ENCODE data around the gene FITM1. TPM values are rescaled to one million over a fixed set of nuclear protein-coding genes. Genes with fewer than 3 reads are reported as not detected.

The FITM1 gene
- polyA plus RNA-seq, 1 of the 3 experiments (the other 2 are of a cell fraction), result 0.12 TPM

DNA sequence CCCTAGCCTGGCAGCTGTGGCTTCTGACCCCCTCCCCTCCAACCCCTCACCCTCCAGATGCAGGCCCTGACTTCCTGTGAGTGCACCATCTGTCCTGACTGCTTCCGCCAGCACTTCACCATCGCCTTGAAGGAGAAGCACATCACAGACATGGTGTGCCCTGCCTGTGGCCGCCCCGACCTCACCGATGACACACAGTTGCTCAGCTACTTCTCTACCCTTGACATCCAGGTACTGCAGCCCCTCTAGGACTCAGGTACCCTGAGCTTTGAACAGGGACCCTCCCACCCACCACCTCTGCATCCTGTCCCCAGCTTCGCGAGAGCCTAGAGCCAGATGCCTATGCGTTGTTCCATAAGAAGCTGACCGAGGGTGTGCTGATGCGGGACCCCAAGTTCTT lies 24.6 kb downstream of the FITM1 start:
- Histone ChIP-seq H3F3A (replicated peaks; ENCODE audit: insufficient read depth) (peaks cover 11% of the 10 kb centered on the region), H3K4me1 (ENCODE audit: control insufficient read depth in 1 of 2, insufficient read depth in 2 of 2, low read depth in 1 of 2, low read length in 1 of 2) (peaks cover 0 to under 1% of the 10 kb centered on the region in 2 experiments; a peak in 1 of 4 replicates), H3K27me3 (ENCODE audit: insufficient read depth) (no peaks in the 10 kb centered on the region), H3K79me2 (ENCODE audit: insufficient read depth) (peaks cover under 1% of the 10 kb centered on the region; the same call in 1 of the 2 replicates), H3K9me2 (no peaks in the 10 kb centered on the region), H4K20me1 (ENCODE audit: insufficient read depth) (0 out of 2 replicates have a peak, but pooled peaks cover 2% of the 10 kb centered on the region), H3K9ac (no peak overlapping the region), H3K36me3 (replicated peaks in 1 of 2; ENCODE audit: control insufficient read depth in 1 of 2, insufficient read depth in 2 of 2, low read length in 1 of 2) (peaks cover 45 to 59% of the 10 kb centered on the region in 2 experiments), H3K27ac (ENCODE audit: low read depth in 2 of 2, low read length in 1 of 2) (no peak overlapping the region; a peak in 1 of 4 replicates), H3K9me3 (no peaks in the 10 kb centered on the region), H3K4me3 (ENCODE audit: low read depth in 2 of 2, low read length in 1 of 2) (no peak overlapping the region), H2AFZ (ENCODE audit: low read depth) (no peak overlapping the region), H3K4me2 (no peak overlapping the region)
- DNase-seq, result no peak
- TF ChIP-seq, protein P1, sequence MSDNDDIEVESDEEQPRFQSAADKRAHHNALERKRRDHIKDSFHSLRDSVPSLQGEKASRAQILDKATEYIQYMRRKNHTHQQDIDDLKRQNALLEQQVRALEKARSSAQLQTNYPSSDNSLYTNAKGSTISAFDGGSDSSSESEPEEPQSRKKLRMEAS (IDR thresholded peaks at IDR 0.05; ENCODE audit: low read depth), result no peak
- TF ChIP-seq GATA2 (CRISPR knock-in tag; IDR thresholded peaks at IDR 0.05), result no peak
- TF ChIP-seq RFX5 (IDR thresholded peaks at IDR 0.05; ENCODE audit: low read length), result no peak
- TF ChIP-seq MEF2A (IDR thresholded peaks at IDR 0.05; ENCODE audit: borderline replicate concordance, low read depth), result no peak
- TF ChIP-seq, protein P2, sequence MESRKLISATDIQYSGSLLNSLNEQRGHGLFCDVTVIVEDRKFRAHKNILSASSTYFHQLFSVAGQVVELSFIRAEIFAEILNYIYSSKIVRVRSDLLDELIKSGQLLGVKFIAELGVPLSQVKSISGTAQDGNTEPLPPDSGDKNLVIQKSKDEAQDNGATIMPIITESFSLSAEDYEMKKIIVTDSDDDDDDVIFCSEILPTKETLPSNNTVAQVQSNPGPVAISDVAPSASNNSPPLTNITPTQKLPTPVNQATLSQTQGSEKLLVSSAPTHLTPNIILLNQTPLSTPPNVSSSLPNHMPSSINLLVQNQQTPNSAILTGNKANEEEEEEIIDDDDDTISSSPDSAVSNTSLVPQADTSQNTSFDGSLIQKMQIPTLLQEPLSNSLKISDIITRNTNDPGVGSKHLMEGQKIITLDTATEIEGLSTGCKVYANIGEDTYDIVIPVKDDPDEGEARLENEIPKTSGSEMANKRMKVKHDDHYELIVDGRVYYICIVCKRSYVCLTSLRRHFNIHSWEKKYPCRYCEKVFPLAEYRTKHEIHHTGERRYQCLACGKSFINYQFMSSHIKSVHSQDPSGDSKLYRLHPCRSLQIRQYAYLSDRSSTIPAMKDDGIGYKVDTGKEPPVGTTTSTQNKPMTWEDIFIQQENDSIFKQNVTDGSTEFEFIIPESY (IDR thresholded peaks at IDR 0.05; ENCODE audit: borderline replicate concordance, low read depth), result no peak
- TF ChIP-seq, protein P3, sequence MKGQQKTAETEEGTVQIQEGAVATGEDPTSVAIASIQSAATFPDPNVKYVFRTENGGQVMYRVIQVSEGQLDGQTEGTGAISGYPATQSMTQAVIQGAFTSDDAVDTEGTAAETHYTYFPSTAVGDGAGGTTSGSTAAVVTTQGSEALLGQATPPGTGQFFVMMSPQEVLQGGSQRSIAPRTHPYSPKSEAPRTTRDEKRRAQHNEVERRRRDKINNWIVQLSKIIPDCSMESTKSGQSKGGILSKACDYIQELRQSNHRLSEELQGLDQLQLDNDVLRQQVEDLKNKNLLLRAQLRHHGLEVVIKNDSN (IDR thresholded peaks at IDR 0.05; ENCODE audit: borderline replicate concordance, low read depth), result no peak
- TF ChIP-seq POLR2AphosphoS5 (IDR thresholded peaks at IDR 0.05; ENCODE audit: low read depth, low read length), result no peak
- no peak for TF ChIP-seq SIN3A (IDR thresholded peaks at IDR 0.05; ENCODE audit: borderline replicate concordance, low read depth, low read length)
- WGBS (ENCODE audit: low lambda C conversion rate), result 97% methylated on average over 10 of the region's 10 CpGs
- POLR2A ChIA-PET, result interaction anchor here (0.6 kb wide), 1 partner anchor 15 kb away, joined by 3 read pairs; no protein-coding TSS in a partner anchor
- CTCF ChIA-PET, result no interaction called here

DNA sequence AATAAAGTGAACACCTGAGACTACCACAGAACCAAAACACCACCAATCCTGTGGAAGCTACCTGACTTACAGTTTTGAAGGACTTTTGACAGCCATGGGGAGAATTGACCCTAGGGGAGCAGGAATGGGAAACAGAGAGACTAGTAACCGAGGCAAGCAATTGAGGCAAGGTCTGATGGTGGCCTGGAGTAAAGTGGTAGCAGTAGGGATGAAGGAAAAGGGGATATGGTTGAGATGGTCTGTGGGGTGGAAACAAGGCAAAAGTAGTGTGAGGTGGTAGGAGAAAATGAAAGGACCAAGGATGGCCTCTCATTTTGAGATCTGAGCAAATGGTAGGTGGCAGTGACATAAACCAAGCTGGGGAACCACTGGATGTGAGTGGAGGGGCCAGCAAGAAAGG lies 26.4 kb downstream of the FITM1 start:
- H3F3A ChIP-seq (replicated peaks; ENCODE audit: insufficient read depth), result peaks cover 17% of the 10 kb centered on the region
- peaks cover 40 to 49% of the 10 kb centered on the region in 2 experiments for H3K36me3 ChIP-seq (replicated peaks in 1 of 2; ENCODE audit: control insufficient read depth in 1 of 2, insufficient read depth in 2 of 2, low read length in 1 of 2)
- no peak overlapping the region for H3K9ac ChIP-seq
- POLR2A ChIA-PET, result interaction anchor here (0.9 kb wide), 1 partner anchor 10 kb away, joined by 3 read pairs; the partner anchor contains the start of gene PSME2
- peaks cover 4% of the 10 kb centered on the region; the same call in 1 of the 2 replicates for H4K20me1 ChIP-seq (ENCODE audit: insufficient read depth)
- H3K27me3 ChIP-seq (ENCODE audit: insufficient read depth), result no peaks in the 10 kb centered on the region
- no peak overlapping the region for H3K4me2 ChIP-seq
- no peak for DNase-seq
- WGBS (ENCODE audit: low lambda C conversion rate), result 96% methylated on average over 1 of the region's 1 CpG
- H3K9me3 ChIP-seq, result no peaks in the 10 kb centered on the region
- no peak overlapping the region for H2AFZ ChIP-seq (ENCODE audit: low read depth)
- no peaks in the 10 kb centered on the region for H3K9me2 ChIP-seq
- H3K27ac ChIP-seq (ENCODE audit: low read depth in 2 of 2, low read length in 1 of 2), result no peak overlapping the region
- CTCF ChIA-PET, result interaction anchor here (1.2 to 1.5 kb wide), 4 partner anchors 14 to 66 kb away, joined by 3 to 5 read pairs (median 4); no protein-coding TSS in a partner anchor
- H3K4me1 ChIP-seq (ENCODE audit: control insufficient read depth in 1 of 2, insufficient read depth in 2 of 2, low read depth in 1 of 2, low read length in 1 of 2), result peaks cover 4 to 9% of the 10 kb centered on the region in 2 experiments; a peak in 1 of 4 replicates
- no peak overlapping the region for H3K4me3 ChIP-seq (ENCODE audit: low read depth in 2 of 2, low read length in 1 of 2)
- no peak for TF ChIP-seq MEF2A (IDR thresholded peaks at IDR 0.05; ENCODE audit: borderline replicate concordance, low read depth)
- TF ChIP-seq, protein P2 (IDR thresholded peaks at IDR 0.05; ENCODE audit: borderline replicate concordance, low read depth), result no peak
- TF ChIP-seq JUND (IDR thresholded peaks at IDR 0.05), result no peak
- no peak for TF ChIP-seq YY1 (IDR thresholded peaks at IDR 0.05; ENCODE audit: low read depth)
- no peak for TF ChIP-seq EZH2phosphoT487 (IDR thresholded peaks at IDR 0.05; ENCODE audit: borderline replicate concordance, low read depth)
- no peak for TF ChIP-seq RFX5 (IDR thresholded peaks at IDR 0.05; ENCODE audit: low read length)
- H3K79me2 ChIP-seq (ENCODE audit: insufficient read depth), result peaks cover 7% of the 10 kb centered on the region

Data from SK-N-SH (cell line).